BLaER1 treated with 17β-estradiol and CSF1 and Interleukin-3, amounts not matched to agents 10 nM and 100 nM (cell line): Measurements from ENCODE around the gene KIRREL3.

ENCODE experiments used
- H3K27ac ChIP-seq, 11 experiments: shearing (Covaris generic); formaldehyde crosslinking; 2 replicates each; pipeline ENCODE4 v1.8.1; 2022
- H3K27me3 ChIP-seq, 11 experiments: shearing (Covaris generic); formaldehyde crosslinking; 2 replicates each; pipeline ENCODE4 v1.8.1; 2022
- H3K36me3 ChIP-seq, 11 experiments: shearing (Covaris generic); formaldehyde crosslinking; 2 replicates each; pipeline ENCODE4 v1.8.1; 2022
- H3K4me1 ChIP-seq, 10 experiments: shearing (Covaris generic); formaldehyde crosslinking; 2 replicates each; pipeline ENCODE4 v1.8.1; 2022
- H3K4me2 ChIP-seq, 11 experiments: shearing (Covaris generic); formaldehyde crosslinking; 2 replicates each; pipeline ENCODE4 v1.8.1; 2022
- H3K4me3 ChIP-seq, 10 experiments: shearing (Covaris generic); formaldehyde crosslinking; 2 replicates each; pipeline ENCODE4 v1.8.1; 2022
- H3K9ac ChIP-seq, 11 experiments: shearing (Covaris generic); formaldehyde crosslinking; 2 replicates each; pipeline ENCODE4 v1.8.1; 2022
- H3K9me3 ChIP-seq, 11 experiments: shearing (Covaris generic); formaldehyde crosslinking; replicated peaks in 1 of 11; 2 replicates each; pipeline ENCODE4 v1.8.1; 2022
- H4K20me1 ChIP-seq, 11 experiments: shearing (Covaris generic); formaldehyde crosslinking; 2 replicates each; pipeline ENCODE4 v1.8.1; 2022
- Cebpa-rat ChIP-seq, 11 experiments: shearing (Covaris generic); IDR thresholded peaks; 2 replicates each; pipeline ENCODE4 v1.8.1; 2022

The KIRREL3 gene

DNA sequence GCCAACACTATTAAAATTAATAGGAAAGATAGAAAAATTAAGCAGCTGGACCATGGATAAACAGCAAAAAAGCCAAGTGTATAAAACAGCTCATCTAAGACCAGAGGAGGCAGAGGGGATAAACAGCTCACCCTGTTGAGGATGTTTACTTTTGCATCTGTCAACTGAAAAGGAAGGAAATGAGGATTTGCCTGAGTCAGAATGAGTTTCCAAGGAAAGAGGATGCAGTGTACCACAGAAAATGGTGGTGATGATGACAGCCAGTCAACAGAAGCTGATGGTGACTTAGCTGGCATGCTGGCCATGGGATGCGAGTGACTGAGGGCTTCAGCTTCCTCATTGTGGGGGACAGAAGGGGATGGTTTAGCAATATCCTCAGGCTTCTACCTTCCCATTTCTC is 183.5 kb downstream of the KIRREL3 start:
- H3K27me3 ChIP-seq = no peaks in the 10 kb centered on the region
- H3K36me3 ChIP-seq = no peaks in the 10 kb centered on the region
- no peak overlapping the region for H3K9ac ChIP-seq
- peaks cover 0 to 34% (median 18%) of the 10 kb centered on the region in 10 experiments; a peak in 14 of 20 replicates for H3K4me1 ChIP-seq
- no peak overlapping the region for H3K4me3 ChIP-seq
- H3K27ac ChIP-seq = peak overlapping the region in 5 of 11 experiments; percentile 12 to 56 (median 41); a peak in 6 of 22 replicates
- H3K4me2 ChIP-seq = peak overlapping the region in 7 of 11 experiments; percentile 38 to 75 (median 59); a peak in 15 of 22 replicates
- H3K9me3 ChIP-seq = no peaks in the 10 kb centered on the region
- TF ChIP-seq Cebpa-rat (IDR thresholded peaks at IDR 0.05) = no peak
- no peaks in the 10 kb centered on the region for H4K20me1 ChIP-seq

GRCh38 chr11:126816645-126817044 is 183.9 kb downstream of the KIRREL3 start:
- Histone ChIP-seq H3K4me3 (no peak overlapping the region), H3K4me1 (peaks cover 0 to 34% (median 18%) of the 10 kb centered on the region in 10 experiments; a peak in 14 of 20 replicates), H3K9ac (no peak overlapping the region), H3K27me3 (no peaks in the 10 kb centered on the region), H4K20me1 (no peaks in the 10 kb centered on the region), H3K9me3 (no peaks in the 10 kb centered on the region), H3K27ac (peak overlapping the region in 5 of 11 experiments; percentile 20 to 54 (median 34); a peak in 7 of 22 replicates), H3K4me2 (peak overlapping the region in 7 of 11 experiments; percentile 38 to 75 (median 59); a peak in 14 of 22 replicates), H3K36me3 (no peaks in the 10 kb centered on the region)
- TF ChIP-seq Cebpa-rat (IDR thresholded peaks at IDR 0.05) = no peak

- Histone ChIP-seq H3K4me1 (peaks cover 0 to 34% (median 18%) of the 10 kb centered on the region in 10 experiments; a peak in 14 of 20 replicates), H3K4me3 (no peak overlapping the region), H3K9ac (no peak overlapping the region), H3K27me3 (no peaks in the 10 kb centered on the region), H3K27ac (no peak overlapping the region), H3K4me2 (peak overlapping the region in 2 of 11 experiments; percentile 18 to 26; a peak in 2 of 22 replicates), H3K9me3 (no peaks in the 10 kb centered on the region), H4K20me1 (no peaks in the 10 kb centered on the region), H3K36me3 (no peaks in the 10 kb centered on the region)
- TF ChIP-seq Cebpa-rat (IDR thresholded peaks at IDR 0.05) = no peak
Measured at GRCh38 chr11:126815111-126815510, 185.5 kb downstream of the KIRREL3 start.

DNA sequence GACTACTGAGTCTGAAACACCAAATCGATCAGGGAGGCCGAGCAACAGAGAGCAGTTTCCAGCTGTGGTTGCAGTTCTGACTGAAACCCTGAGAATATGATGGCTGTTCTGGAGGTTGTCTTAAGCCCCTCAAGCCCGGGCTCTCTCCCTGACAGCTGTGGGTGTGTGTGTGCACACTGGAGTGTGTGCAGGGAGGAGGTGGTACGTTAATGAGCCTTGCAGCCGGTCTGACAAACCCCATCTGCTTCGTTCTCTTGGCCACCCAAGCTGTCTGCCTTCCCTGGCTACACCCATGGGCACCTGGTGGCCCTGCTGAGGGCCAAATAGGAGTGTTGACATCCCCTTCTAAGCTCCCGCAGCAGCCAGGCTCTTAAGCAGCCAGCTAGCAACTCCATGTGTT is 189.8 kb downstream of the KIRREL3 start:
- no peak overlapping the region for H3K4me3 ChIP-seq
- H3K36me3 ChIP-seq = no peaks in the 10 kb centered on the region
- no peaks in the 10 kb centered on the region for H4K20me1 ChIP-seq
- H3K9ac ChIP-seq = no peak overlapping the region
- no peak for TF ChIP-seq Cebpa-rat (IDR thresholded peaks at IDR 0.05)
- no peaks in the 10 kb centered on the region for H3K9me3 ChIP-seq
- no peak overlapping the region for H3K27ac ChIP-seq
- no peaks in the 10 kb centered on the region for H3K27me3 ChIP-seq
- no peak overlapping the region for H3K4me2 ChIP-seq
- peaks cover 0 to 9% (median 0%) of the 10 kb centered on the region in 10 experiments; a peak in 1 of 20 replicates for H3K4me1 ChIP-seq

DNA sequence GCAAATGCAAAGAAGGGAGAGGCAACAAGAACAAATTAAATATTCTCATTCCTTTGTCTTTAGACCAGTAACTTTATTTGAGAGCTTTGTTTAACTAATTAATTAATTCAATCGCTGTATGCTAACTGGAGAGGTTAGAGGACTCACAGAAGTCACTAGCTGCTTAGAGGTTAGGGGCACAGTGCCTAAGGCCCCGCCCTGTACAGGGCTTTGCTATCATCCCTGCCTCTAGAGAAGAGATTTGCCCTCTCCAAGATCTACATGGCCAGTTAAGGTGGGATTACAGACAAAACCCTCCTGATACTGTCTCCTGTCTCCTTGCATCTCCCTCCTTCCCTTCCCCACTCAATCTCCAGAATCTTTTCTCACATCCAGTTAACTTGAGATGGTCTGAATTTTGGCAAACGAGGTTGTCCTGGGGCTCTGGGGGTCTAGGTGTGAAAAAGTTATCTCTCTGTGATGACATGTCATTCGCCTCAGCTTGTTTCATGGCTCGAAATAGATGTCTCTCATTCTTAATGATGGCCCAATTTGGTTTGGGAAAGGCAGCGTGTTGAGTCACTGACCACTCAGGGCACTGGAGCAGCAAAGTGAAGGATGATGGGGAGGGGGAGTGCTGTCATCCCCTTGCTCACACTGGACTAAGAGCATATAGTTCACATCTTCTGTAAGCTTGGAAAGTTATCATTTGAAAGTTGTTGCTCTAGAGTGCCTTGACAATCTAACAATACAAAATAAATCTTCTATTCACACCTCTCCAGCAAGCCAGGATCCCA is 190.9 kb downstream of the KIRREL3 start:
- Histone ChIP-seq H3K27ac (no peak overlapping the region), H3K9me3 (no peaks in the 10 kb centered on the region), H3K9ac (no peak overlapping the region), H3K4me3 (no peak overlapping the region), H4K20me1 (no peaks in the 10 kb centered on the region), H3K36me3 (no peaks in the 10 kb centered on the region), H3K4me2 (no peak overlapping the region), H3K4me1 (no peaks in the 10 kb centered on the region), H3K27me3 (no peaks in the 10 kb centered on the region)
- no peak for TF ChIP-seq Cebpa-rat (IDR thresholded peaks at IDR 0.05)

GRCh38 chr11:126808836-126809235 is 191.7 kb downstream of the KIRREL3 start:
- no peak for TF ChIP-seq Cebpa-rat (IDR thresholded peaks at IDR 0.05)
- no peaks in the 10 kb centered on the region for H3K4me1 ChIP-seq
- no peaks in the 10 kb centered on the region for H3K27me3 ChIP-seq
- no peaks in the 10 kb centered on the region for H3K9me3 ChIP-seq
- H3K4me3 ChIP-seq = no peak overlapping the region
- H4K20me1 ChIP-seq = no peaks in the 10 kb centered on the region
- H3K36me3 ChIP-seq = no peaks in the 10 kb centered on the region
- H3K4me2 ChIP-seq = no peak overlapping the region
- no peak overlapping the region for H3K27ac ChIP-seq
- no peak overlapping the region for H3K9ac ChIP-seq

DNA sequence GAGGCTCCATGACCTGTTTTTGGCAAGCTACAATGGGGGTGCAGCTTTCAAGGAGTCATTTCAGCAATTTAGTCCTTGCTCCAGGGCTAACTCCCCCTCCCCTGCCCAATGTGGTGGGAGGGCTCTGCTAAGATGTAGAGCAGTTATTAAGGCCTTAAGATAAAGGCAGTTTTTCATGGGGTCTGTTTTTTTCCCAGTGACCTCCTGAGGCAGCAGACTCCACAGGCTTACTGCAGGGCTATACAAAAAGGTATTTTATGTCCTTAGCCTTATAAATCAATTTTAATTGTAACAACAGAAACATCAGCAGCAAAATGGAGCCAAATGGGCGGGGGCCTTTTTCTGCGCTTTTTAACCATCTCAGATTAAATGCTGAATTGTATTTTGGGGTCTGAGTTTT is 192.3 kb downstream of the KIRREL3 start:
- no peak overlapping the region for H3K4me2 ChIP-seq
- TF ChIP-seq Cebpa-rat (IDR thresholded peaks at IDR 0.05) = no peak
- no peak overlapping the region for H3K9ac ChIP-seq
- H3K9me3 ChIP-seq = no peaks in the 10 kb centered on the region
- H3K27me3 ChIP-seq = no peaks in the 10 kb centered on the region
- H3K36me3 ChIP-seq = no peaks in the 10 kb centered on the region
- H3K4me1 ChIP-seq = no peaks in the 10 kb centered on the region
- H4K20me1 ChIP-seq = no peaks in the 10 kb centered on the region
- no peak overlapping the region for H3K4me3 ChIP-seq
- H3K27ac ChIP-seq = no peak overlapping the region

DNA sequence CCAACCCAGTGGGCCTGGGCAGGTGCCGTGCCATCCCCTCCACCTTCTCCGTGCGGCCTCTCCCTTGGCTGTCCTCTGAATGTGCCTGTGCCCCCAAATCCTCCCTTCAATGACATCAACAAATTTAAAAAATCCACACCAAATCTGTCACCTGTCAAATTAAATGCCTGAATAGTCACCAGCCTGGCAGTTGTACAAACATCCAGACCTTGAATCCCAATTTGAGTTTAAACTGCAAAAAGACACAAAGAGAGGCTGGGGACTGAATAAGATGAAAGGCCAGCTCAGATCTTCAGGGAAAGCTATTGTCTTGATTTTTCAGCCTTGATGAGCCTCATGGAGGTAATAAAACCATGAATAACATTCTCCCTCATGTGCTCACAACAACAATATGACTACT is 194.7 kb downstream of the KIRREL3 start:
- Histone ChIP-seq H3K27ac (no peak overlapping the region), H4K20me1 (no peaks in the 10 kb centered on the region), H3K4me3 (no peak overlapping the region), H3K9ac (no peak overlapping the region), H3K36me3 (no peaks in the 10 kb centered on the region), H3K4me1 (no peaks in the 10 kb centered on the region), H3K9me3 (no peaks in the 10 kb centered on the region), H3K27me3 (no peaks in the 10 kb centered on the region), H3K4me2 (no peak overlapping the region)
- no peak for TF ChIP-seq Cebpa-rat (IDR thresholded peaks at IDR 0.05)

DNA sequence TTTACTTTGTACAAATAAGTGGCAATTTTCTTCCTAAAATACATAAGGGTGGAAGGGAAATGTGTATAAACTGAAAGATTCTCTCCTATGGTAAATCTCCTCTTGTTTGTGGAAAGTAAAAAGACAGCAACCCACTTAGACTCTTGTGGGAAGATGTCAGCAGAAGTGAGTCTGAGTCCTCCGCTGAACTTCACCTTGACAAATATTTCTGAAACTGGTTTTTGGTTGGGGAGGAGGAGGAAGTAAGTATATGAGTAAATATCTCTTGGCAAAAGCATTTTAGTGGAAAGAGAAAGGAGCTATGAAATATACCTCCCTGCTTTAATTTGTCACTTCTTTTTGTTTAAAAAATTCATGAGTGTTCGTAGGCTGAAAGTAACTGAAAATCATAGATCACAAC is 196.2 kb downstream of the KIRREL3 start:
- Histone ChIP-seq H3K27me3 (no peaks in the 10 kb centered on the region), H3K36me3 (no peaks in the 10 kb centered on the region), H3K9ac (no peak overlapping the region), H3K9me3 (no peaks in the 10 kb centered on the region), H3K4me1 (no peaks in the 10 kb centered on the region), H3K4me3 (no peak overlapping the region), H4K20me1 (no peaks in the 10 kb centered on the region), H3K27ac (no peak overlapping the region), H3K4me2 (no peak overlapping the region)
- no peak for TF ChIP-seq Cebpa-rat (IDR thresholded peaks at IDR 0.05)

GRCh38 chr11:126800009-126800408 is 200.6 kb downstream of the KIRREL3 start:
- Histone ChIP-seq H3K4me3 (no peak overlapping the region), H3K27ac (no peak overlapping the region), H3K27me3 (no peaks in the 10 kb centered on the region), H3K4me2 (no peak overlapping the region), H3K9me3 (no peaks in the 10 kb centered on the region), H3K4me1 (peaks cover 0 to 4% (median 0%) of the 10 kb centered on the region in 10 experiments; a peak in 2 of 20 replicates), H4K20me1 (no peaks in the 10 kb centered on the region), H3K9ac (no peak overlapping the region), H3K36me3 (no peaks in the 10 kb centered on the region)
- no peak for TF ChIP-seq Cebpa-rat (IDR thresholded peaks at IDR 0.05)
